Endodermal cell (in vitro differentiated cells): ENCODE results near the gene LOXL1. TPM values are rescaled to one million over a fixed set of nuclear protein-coding genes. Genes with fewer than 3 reads are reported as not detected.

Experiments used
- DNase-seq: peaks from one replicate; pipeline ENCODE4 v3.0.0-alpha.2; 2017
- H3K27ac ChIP-seq: 2 replicates; pipeline ENCODE4 v1.5.1; 2013; ENCODE audit warnings: mild to moderate bottlenecking, low read depth, low read length, moderate library complexity
- H3K27me3 ChIP-seq: 2 replicates; pipeline ENCODE4 v1.6.1; 2013; ENCODE audit warnings: mild to moderate bottlenecking, low read length, moderate library complexity; ENCODE audit not compliant: insufficient read depth, control insufficient read depth, poor library complexity, severe bottlenecking
- H3K36me3 ChIP-seq: 2 replicates; pipeline ENCODE4 v1.7.0; 2013; ENCODE audit warnings: mild to moderate bottlenecking, low read length, moderate library complexity; ENCODE audit not compliant: control insufficient read depth, insufficient read depth
- H3K4me1 ChIP-seq: one replicate; pipeline ENCODE4 v1.7.0; 2013; ENCODE audit warnings: low read length; ENCODE audit not compliant: control insufficient read depth, insufficient read depth
- H3K4me3 ChIP-seq: 2 replicates; pipeline ENCODE4 v1.5.1; 2013; ENCODE audit warnings: mild to moderate bottlenecking, low read length, moderate library complexity
- H3K9ac ChIP-seq: 2 replicates; pipeline ENCODE4 v1.6.1; 2013; ENCODE audit warnings: mild to moderate bottlenecking, low read length, moderate library complexity; ENCODE audit not compliant: poor library complexity, severe bottlenecking; ENCODE audit errors: extremely low read depth
- H3K9me3 ChIP-seq: 2 replicates; pipeline ENCODE4 v1.6.1; 2013; ENCODE audit warnings: mild to moderate bottlenecking, low read length, moderate library complexity; ENCODE audit not compliant: control insufficient read depth
- H3K27ac Mint-ChIP-seq: 2 replicates; pipeline ENCODE4 v1.8.0; 2020; ENCODE audit warnings: mixed read lengths
- H3K27me3 Mint-ChIP-seq: 2 replicates; pipeline ENCODE4 v1.8.0; 2021; ENCODE audit warnings: mild to moderate bottlenecking, mixed read lengths; ENCODE audit not compliant: insufficient read depth
- H3K36me3 Mint-ChIP-seq: 2 replicates; pipeline ENCODE4 v1.8.0; 2020; ENCODE audit warnings: low read depth, mixed read lengths
- H3K4me1 Mint-ChIP-seq: 2 replicates; pipeline ENCODE4 v1.8.0; 2020; ENCODE audit warnings: mixed read lengths
- H3K4me3 Mint-ChIP-seq: 2 replicates; pipeline ENCODE4 v1.8.0; 2020; ENCODE audit warnings: mild to moderate bottlenecking, moderate library complexity, mixed read lengths
- H3K9me3 Mint-ChIP-seq: 2 replicates; pipeline ENCODE4 v1.8.0; 2020; ENCODE audit warnings: mild to moderate bottlenecking, mixed read lengths
- CTCF ChIP-seq: fragments of 200-600 bp; sonication (generic); conservative IDR thresholded peaks from 2 replicates; pipeline ENCODE4 v1.5.0; 2021; ENCODE audit warnings: antibody characterized with exemption, mild to moderate bottlenecking
- WGBS, 2 experiments: methylation state at CpG; one replicate each; pipeline versions ENCODE4 v1.1.5 to v1.1.7; 2013; ENCODE audit warnings: missing lambda C conversion rate in 2 of 2, mixed read lengths in 1 of 2; ENCODE audit not compliant: insufficient coverage in 1 of 2, insufficient read length in 1 of 2; 5-methylcytosine and 5-hydroxymethylcytosine counted together
- total RNA-seq, 2 donors: library from RNA; stranded (reverse); fragmentation: NEBNext Ultra II Directional in 1 of 2; extraction: Animal tissue kit (Norgen Biotek cat#: 25700) in 1 of 2; gene quantifications; 2 replicates in 1 of 2; 3 replicates in 1 of 2; pipeline ENCODE4 v1.2.1, GENCODE V29; 2021

The LOXL1 gene
- total RNA-seq, 2 donors from 2014 or later = 21.3 to 31.8 TPM

- Histone ChIP-seq H3K36me3 (no peaks in the 10 kb centered on the region), H3K9me3 (no peaks in the 10 kb centered on the region), H3K27me3 (no peaks in the 10 kb centered on the region), H3K9ac (no peak overlapping the region), H3K4me3 (no peak overlapping the region), H3K27ac (no peak overlapping the region), H3K4me1 (no peaks in the 10 kb centered on the region)
- no peak overlapping the region for H3K4me3 Mint-ChIP-seq
- H3K4me1 Mint-ChIP-seq = no peaks in the 10 kb centered on the region
- H3K27me3 Mint-ChIP-seq = no peaks in the 10 kb centered on the region
- DNase-seq = no peak
- WGBS, 2 experiments = 90 to 97% methylated on average over 3 to 4 of the region's 4 CpGs
- TF ChIP-seq CTCF = no peak
- H3K27ac Mint-ChIP-seq = no peak overlapping the region
- H3K9me3 Mint-ChIP-seq = no peaks in the 10 kb centered on the region
- no peaks in the 10 kb centered on the region for H3K36me3 Mint-ChIP-seq
Measured at GRCh38 chr15:73987250-73987649, 61.0 kb downstream of the LOXL1 start.

GRCh38 chr15:73987681-73988444 is 61.6 kb downstream of the LOXL1 start:
- Histone ChIP-seq H3K27me3 (no peaks in the 10 kb centered on the region), H3K36me3 (no peaks in the 10 kb centered on the region), H3K4me3 (no peak overlapping the region), H3K9me3 (no peaks in the 10 kb centered on the region), H3K27ac (no peak overlapping the region), H3K9ac (no peak overlapping the region), H3K4me1 (no peaks in the 10 kb centered on the region)
- Mint-ChIP-seq H3K27ac (no peak overlapping the region), H3K36me3 (no peaks in the 10 kb centered on the region), H3K9me3 (no peaks in the 10 kb centered on the region), H3K4me1 (no peaks in the 10 kb centered on the region), H3K27me3 (peaks cover 2% of the 10 kb centered on the region), H3K4me3 (no peak overlapping the region)
- TF ChIP-seq CTCF = no peak
- 84 to 90% methylated on average over 7 to 9 of the region's 9 CpGs for WGBS, 2 experiments
- no peak for DNase-seq

DNA sequence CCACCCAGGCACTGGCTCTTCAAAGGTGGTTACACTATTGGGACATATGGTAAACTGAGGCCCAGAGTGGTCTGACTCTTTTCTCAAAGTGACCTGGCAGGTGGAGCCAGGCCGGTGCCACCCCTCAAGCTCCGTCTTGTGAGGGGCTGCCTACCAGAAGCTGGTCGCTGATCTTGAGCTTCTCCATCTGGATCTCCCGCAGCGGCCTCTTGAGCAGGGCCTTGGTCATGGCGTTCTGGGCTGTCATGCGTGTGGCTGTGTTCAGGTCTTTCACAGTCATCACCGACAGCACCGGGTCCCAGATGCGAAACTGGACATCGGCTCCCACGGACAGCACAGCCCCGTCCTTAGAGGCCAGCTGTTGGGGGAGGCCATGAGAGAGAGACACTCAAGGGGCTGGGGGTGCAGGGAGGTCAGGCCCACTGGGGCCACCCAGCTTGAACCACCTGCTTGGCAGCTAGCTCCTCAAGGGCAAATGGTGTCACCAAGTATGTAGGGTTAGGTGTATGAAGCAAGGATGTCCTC is 62.2 kb downstream of the LOXL1 start:
- H3K27me3 ChIP-seq = no peaks in the 10 kb centered on the region
- H3K36me3 ChIP-seq = no peaks in the 10 kb centered on the region
- WGBS, 2 experiments = 93 to 98% methylated on average over 9 to 13 of the region's 13 CpGs
- H3K9ac ChIP-seq = no peak overlapping the region
- H3K4me3 Mint-ChIP-seq = no peak overlapping the region
- no peaks in the 10 kb centered on the region for H3K4me1 ChIP-seq
- no peak for TF ChIP-seq CTCF
- no peak overlapping the region for H3K27ac ChIP-seq
- peaks cover 3% of the 10 kb centered on the region for H3K27me3 Mint-ChIP-seq
- DNase-seq = no peak
- no peaks in the 10 kb centered on the region for H3K9me3 ChIP-seq
- H3K4me3 ChIP-seq = no peak overlapping the region
- H3K4me1 Mint-ChIP-seq = no peaks in the 10 kb centered on the region
- H3K36me3 Mint-ChIP-seq = no peaks in the 10 kb centered on the region
- no peaks in the 10 kb centered on the region for H3K9me3 Mint-ChIP-seq
- no peak overlapping the region for H3K27ac Mint-ChIP-seq
